Activated CD4-positive, alpha-beta T cell treated with anti-CD3 and anti-CD28 coated beads, Interleukin-2, amount 50 U/mL, for 48 hours (primary cell): Measurements from ENCODE around the gene ANO8.
"Not testable (repeated sequence)": the region's sequence is repeated elsewhere in the genome, so short reads cannot be mapped to it uniquely, and the experiment has no call there.

ENCODE experiments used
- DNase-seq, 2 experiments: peaks; one replicate each; pipeline ENCODE4 v3.0.0-alpha.2; 2020

Gene ANO8

DNA sequence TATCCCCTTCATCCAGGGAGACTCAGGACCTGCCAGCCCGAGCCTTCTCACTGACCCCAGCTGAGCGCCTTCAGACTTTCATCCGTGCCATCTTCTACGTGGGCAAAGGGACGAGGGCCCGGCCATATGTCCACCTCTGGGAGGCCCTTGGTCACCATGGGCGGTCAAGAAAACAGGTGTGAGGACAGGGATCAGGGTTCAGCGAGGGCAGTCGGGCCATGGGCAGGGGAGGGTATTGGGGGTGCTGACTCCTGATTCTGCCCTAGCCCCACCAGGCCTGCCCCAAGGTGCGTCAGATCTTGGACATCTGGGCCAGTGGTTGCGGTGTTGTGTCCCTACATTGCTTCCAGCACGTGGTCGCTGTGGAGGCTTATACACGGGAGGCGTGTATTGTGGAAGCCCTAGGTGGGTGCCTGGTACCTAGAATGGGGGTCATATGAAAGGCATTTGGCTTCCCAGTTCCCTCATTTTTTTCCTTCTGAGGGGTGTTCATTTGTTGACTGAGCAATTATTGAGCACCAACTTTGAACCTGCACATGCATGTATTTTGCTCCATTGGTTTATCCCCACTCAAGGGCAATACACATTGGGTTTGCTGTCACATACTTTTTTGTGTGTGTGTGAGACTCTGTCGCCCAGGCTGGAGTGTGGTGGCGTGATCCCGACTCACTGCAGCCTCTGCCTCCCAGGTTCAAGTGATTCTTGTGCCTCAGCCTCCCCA is 49.1 kb downstream of the ANO8 start:
- no peak for DNase-seq

DNA sequence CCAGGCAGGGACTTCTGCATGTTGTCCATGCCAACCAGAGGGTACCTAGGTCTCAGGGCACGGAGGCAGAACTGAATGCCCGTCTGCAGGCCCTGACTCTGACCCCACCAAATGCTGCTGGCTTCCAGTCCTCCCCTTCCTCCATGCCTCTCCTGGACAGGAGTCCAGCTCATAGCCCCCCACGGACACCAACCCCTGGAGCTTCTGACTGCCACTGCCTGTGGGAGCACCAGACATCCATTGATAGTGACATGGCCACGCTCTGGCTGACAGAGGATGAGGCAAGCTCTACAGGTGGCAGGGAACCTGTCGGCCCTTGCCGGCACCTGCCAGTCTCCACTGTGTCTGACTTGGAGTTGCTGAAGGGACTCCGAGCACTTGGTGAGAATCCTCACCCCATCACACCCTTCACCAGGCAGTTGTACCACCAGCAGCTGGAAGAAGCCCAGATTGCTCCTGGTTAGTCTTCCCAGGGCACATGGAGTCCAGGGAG is 51.1 kb downstream of the ANO8 start:
- DNase-seq = no peak

- DNase-seq = peak; percentile 87 to 89
Observed at GRCh38 chr19:17282488-17283125, 52.0 kb downstream of the ANO8 start.

GRCh38 chr19:17281391-17282304 is 53.0 kb downstream of the ANO8 start, which contains the start of gene ANKLE1:
TSS of gene ANKLE1 (plus strand) at chr19:17281901. CDS start at chr19:17281921, 20 bp downstream.
- peak; percentile 67 to 71 for DNase-seq

GRCh38 chr19:17279436-17279835 is 55.2 kb downstream of the ANO8 start:
- no peak for DNase-seq

DNA sequence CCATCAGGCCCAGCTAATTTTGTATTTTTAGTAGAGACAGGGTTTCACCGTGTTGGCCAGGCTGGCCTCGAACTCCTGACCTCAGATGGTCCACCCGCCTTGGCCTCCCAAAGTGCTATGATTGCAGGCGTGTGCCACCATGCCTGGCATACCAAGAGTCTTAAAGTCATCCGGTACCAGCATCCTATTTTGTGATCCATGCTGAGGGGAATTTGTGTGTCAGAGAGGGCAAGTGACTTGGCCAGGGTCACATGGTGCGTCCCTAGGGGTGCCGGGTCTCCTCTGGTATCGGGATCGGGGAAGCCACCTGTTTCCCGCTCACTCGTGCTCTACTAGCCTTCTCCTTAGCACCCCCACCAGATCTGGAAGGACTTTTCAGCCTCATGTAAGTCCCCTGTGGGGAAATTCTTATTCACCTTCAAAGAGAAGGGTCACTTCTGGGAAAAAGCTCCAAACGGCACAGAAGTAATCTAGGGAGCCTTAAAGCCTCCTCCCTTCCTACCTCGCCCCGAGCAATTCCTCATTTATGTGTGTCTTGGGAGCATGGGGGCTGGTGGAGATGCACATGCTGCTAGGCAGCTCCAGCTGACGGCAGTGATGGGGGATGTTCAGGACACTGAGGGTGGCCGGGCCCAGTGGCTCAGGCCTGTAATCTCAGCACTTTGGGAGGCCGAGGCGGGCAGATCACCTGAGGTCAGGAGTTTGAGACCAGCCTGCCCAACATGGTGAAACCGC is 59.0 kb downstream of the ANO8 start:
- no peak for DNase-seq

- DNase-seq = not testable (repeated sequence)
Observed at GRCh38 chr19:17274892-17275291, 59.8 kb downstream of the ANO8 start.
